ENCODE measurements around the gene ADORA3. TPM values are rescaled to one million over a fixed set of nuclear protein-coding genes. Genes with fewer than 3 reads are reported as not detected.

Gene ADORA3
- total and polyA plus RNA-seq, 2 donors (not counting 3 experiments of a cell fraction or from before 2014, with no cell fraction given) = 0.31 TPM; not detected in 1

DNA sequence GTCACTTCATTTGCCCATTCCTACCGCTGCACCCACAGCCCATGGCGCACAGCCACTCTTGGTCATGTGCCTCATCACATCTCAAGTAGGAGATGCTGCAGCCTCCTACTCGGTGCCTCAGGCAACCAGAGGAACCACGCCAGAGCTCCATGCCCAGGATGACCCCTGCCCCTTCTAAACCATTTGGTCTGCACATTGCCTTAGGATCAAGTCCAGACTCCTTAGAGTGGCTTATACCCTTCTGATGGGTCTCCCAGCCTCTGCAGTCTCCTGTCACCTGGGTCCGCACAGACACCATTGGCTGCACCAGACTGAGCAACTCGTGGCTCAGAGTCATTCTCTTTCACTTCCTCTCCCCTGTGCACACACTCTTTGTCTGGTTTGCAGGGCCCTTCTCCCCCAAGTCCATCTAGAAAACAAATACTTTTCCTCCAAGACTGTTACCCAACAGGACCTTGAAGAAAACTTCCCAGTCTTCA, 2.2 kb upstream of the ADORA3 start:
- BruUV-seq (replicated peaks) = no TSS peak
- dilution Hi-C loops (cut with MboI; ENCODE audit: extremely low pct_ligation_motif_present, low sequenced_read_pairs) = no loop called here

More for the DNA sequence above, 2.2 kb upstream of the ADORA3 start:
- Histone ChIP-seq H3K9ac (replicated peaks; ENCODE audit: extremely low read depth, insufficient read depth, low read length) (no peak overlapping the region), H3K4me2 (ENCODE audit: insufficient read depth, low read length) (no peak overlapping the region), H3K4me1 (ENCODE audit: control insufficient read depth, extremely low read depth, insufficient read depth, low read length) (peaks cover 15% of the 10 kb centered on the region), H2AFZ (ENCODE audit: low read depth, low read length) (no peak overlapping the region), H3K4me3 (replicated peaks in 1 of 3; ENCODE audit: insufficient read depth in 1 of 3, low read depth in 1 of 3, low read length in 3 of 3) (no peak overlapping the region), H3K27me3 (ENCODE audit: control insufficient read depth in 2 of 2, insufficient read depth in 2 of 2, low read length in 2 of 2) (peaks cover 2 to 4% of the 10 kb centered on the region in 2 experiments), H3K36me3 (ENCODE audit: control insufficient read depth in 2 of 2, extremely low read depth in 1 of 2, insufficient read depth in 2 of 2, low read length in 2 of 2) (no peaks in the 10 kb centered on the region), H3K27ac (ENCODE audit: insufficient read depth, low read depth, low read length) (no peak overlapping the region), H3K9me3 (replicated peaks; ENCODE audit: control insufficient read depth, insufficient read depth, low read length) (no peaks in the 10 kb centered on the region), H3K9me1 (replicated peaks; ENCODE audit: control insufficient read depth, extremely low read depth, insufficient read depth, low read length) (no peaks in the 10 kb centered on the region), H3K79me2 (ENCODE audit: control insufficient read depth, insufficient read depth, low read length) (no peaks in the 10 kb centered on the region), H4K20me1 (replicated peaks; ENCODE audit: control insufficient read depth, extremely low read depth, insufficient read depth, low read length) (no peaks in the 10 kb centered on the region)
- intact Hi-C loops (cut with micrococcal nuclease) = loop anchor here (5.0 kb wide), 1 partner anchor 1473 kb away; the partner anchor contains the start of gene STRIP1
- ChIA-PET CTCF (no interaction called here), POLR2A (no interaction called here)
- FAIRE-seq (no peak), DNase-seq (ENCODE audit: low read depth, low spot score) (no peak)
- no peak for TF ChIP-seq GATA2 (IDR thresholded peaks at IDR 0.05; ENCODE audit: insufficient read depth, insufficient read length, low read depth, low read length)
- no peak for TF ChIP-seq FOS (IDR thresholded peaks at IDR 0.05; ENCODE audit: borderline replicate concordance, insufficient read depth, low read length)
- TF ChIP-seq EZH2 (IDR thresholded peaks at IDR 0.05; ENCODE audit: borderline replicate concordance, low read depth, low read length, severe bottlenecking) = no peak
- no peak for TF ChIP-seq POLR2A (IDR thresholded peaks at IDR 0.05; ENCODE audit: low read depth, low read length)
- no peak for TF ChIP-seq MYC (IDR thresholded peaks at IDR 0.05; ENCODE audit: low read depth, low read length)
- TF ChIP-seq POLR2AphosphoS5 (IDR thresholded peaks at IDR 0.05; ENCODE audit: insufficient read depth, low read depth, low read length) = no peak
- no peak for TF ChIP-seq JUN (IDR thresholded peaks at IDR 0.05; ENCODE audit: borderline replicate concordance, insufficient read depth, insufficient read length, low read depth)
- TF ChIP-seq, protein P1, sequence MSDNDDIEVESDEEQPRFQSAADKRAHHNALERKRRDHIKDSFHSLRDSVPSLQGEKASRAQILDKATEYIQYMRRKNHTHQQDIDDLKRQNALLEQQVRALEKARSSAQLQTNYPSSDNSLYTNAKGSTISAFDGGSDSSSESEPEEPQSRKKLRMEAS (IDR thresholded peaks at IDR 0.05; ENCODE audit: insufficient read depth, insufficient read length) = no peak
- TF ChIP-seq, protein P2, sequence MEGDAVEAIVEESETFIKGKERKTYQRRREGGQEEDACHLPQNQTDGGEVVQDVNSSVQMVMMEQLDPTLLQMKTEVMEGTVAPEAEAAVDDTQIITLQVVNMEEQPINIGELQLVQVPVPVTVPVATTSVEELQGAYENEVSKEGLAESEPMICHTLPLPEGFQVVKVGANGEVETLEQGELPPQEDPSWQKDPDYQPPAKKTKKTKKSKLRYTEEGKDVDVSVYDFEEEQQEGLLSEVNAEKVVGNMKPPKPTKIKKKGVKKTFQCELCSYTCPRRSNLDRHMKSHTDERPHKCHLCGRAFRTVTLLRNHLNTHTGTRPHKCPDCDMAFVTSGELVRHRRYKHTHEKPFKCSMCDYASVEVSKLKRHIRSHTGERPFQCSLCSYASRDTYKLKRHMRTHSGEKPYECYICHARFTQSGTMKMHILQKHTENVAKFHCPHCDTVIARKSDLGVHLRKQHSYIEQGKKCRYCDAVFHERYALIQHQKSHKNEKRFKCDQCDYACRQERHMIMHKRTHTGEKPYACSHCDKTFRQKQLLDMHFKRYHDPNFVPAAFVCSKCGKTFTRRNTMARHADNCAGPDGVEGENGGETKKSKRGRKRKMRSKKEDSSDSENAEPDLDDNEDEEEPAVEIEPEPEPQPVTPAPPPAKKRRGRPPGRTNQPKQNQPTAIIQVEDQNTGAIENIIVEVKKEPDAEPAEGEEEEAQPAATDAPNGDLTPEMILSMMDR (IDR thresholded peaks at IDR 0.05; ENCODE audit: extremely low read depth in 1 of 2, insufficient read depth in 1 of 2, low read depth in 1 of 2, low read length in 2 of 2) = no peak
